Psoas muscle (tissue), 8 donors: ENCODE results near the gene COBL. TPM values are rescaled to one million over a fixed set of nuclear protein-coding genes. Genes with fewer than 3 reads are reported as not detected.

Experiments used
- ATAC-seq, 4 donors: fragments of 200-7000 bp; cut with Tn5 transposase; one replicate each; pipeline ENCODE4 v1.9.1; 2020; ENCODE audit warnings: moderate library complexity in 3 of 4, mild to moderate bottlenecking in 2 of 4
- DNase-seq, 2 donors: peaks; one replicate each; pipeline ENCODE4 v3.0.0-alpha.2; 2020
- H3K27ac ChIP-seq: fragments of 200-600 bp; one replicate; pipeline ENCODE4 v1.8.0; 2022
- H3K27me3 ChIP-seq, 3 donors: fragments of 200-600 bp in 1 of 3; one replicate each; pipeline versions ENCODE4 v1.6.1 to v1.8.0; 2013 to 2022; ENCODE audit warnings: low read length in 2 of 3, mild to moderate bottlenecking in 2 of 3, moderate library complexity in 1 of 3; ENCODE audit not compliant: insufficient read depth in 3 of 3
- H3K36me3 ChIP-seq, 2 donors: fragments of 200-600 bp in 1 of 2; one replicate each; pipeline versions ENCODE4 v1.6.1 to v1.8.0; 2013 to 2022; ENCODE audit warnings: low read depth in 1 of 2, mild to moderate bottlenecking in 1 of 2, moderate library complexity in 1 of 2; ENCODE audit not compliant: insufficient read depth in 1 of 2
- H3K4me1 ChIP-seq: fragments of 200-600 bp; one replicate; pipeline ENCODE4 v1.8.0; 2022
- H3K4me3 ChIP-seq: fragments of 200-600 bp; one replicate; pipeline ENCODE4 v1.8.0; 2022; ENCODE audit warnings: mild to moderate bottlenecking
- H3K9me3 ChIP-seq: fragments of 200-600 bp; one replicate; pipeline ENCODE4 v1.8.0; 2022
- CTCF ChIP-seq: fragments of 200-600 bp; IDR thresholded peaks from one replicate; pipeline ENCODE4 v1.8.0; 2022; ENCODE audit warnings: antibody characterized with exemption
- WGBS, 3 donors: extraction: QIAGEN DNeasy Blood & Tissue Kit; methylation state at CpG; one replicate each; pipeline versions ENCODE4 v1.1.6 to v1.1.7; 2013; 5-methylcytosine and 5-hydroxymethylcytosine counted together
- intact Hi-C, 2 donors: fragments of 100-400 bp; cut with DNase I; formaldehyde crosslinking; loops; one replicate each; pipeline versions ENCODE4 v1.11.0 to v1.14.2; 2022
- polyA plus RNA-seq, 3 donors: library from polyadenylated mRNA; stranded (reverse); fragments of 200-250 nt; gene quantifications; one replicate each; pipeline ENCODE4 v1.2.3, GENCODE V29; 2013
- total RNA-seq, 4 donors: library from RNA; stranded (reverse); fragmentation: NEBNext Ultra II Directional in 2 of 4; extraction: Animal tissue kit (Norgen Biotek cat#: 25700) in 2 of 4; gene quantifications; one replicate each; pipeline versions ENCODE4 v1.2.1 to v1.2.4, GENCODE V29; 2021 to 2023
- donor health status: healthy with polysubstance abuse.
- donor health status: DM: no; HTN: no; CAD: no; lungs with moderate emphysema.
- donor health status: Bipolar disorder and iron deficiency.
- donor health status: healthy.
- donor health status: DM: yes; HTN: yes; CAD: no.
- donor health status: DM: no; HTN: no; CAD: no.
- donor health status: DM: no; HTN: no; CAD: no.
- donor health status: DM: yes; HTN: yes; CAD: no.

Gene COBL
- total and polyA plus RNA-seq, 7 donors, result 57.5 to 139 (median 115) TPM

GRCh38 chr7:51121931-51122425, 194.6 kb downstream of the COBL start:
- TF ChIP-seq CTCF, result no peak
- ATAC-seq (peak in 1 of 4 donors; percentile 21), DNase-seq (no peak)
- no peak overlapping the region for H3K4me3 ChIP-seq
- H3K9me3 ChIP-seq, result no peaks in the 10 kb centered on the region
- intact Hi-C loops, result loop anchor here in 1 of 2 donors (10.0 kb wide), 1 partner anchor 327 kb away; no protein-coding TSS in a partner anchor
- H3K27ac ChIP-seq, result peak overlapping the region; percentile 36
- no peaks in the 10 kb centered on the region for H3K36me3 ChIP-seq
- 34 to 43% (median 40%) methylated on average over 9 of the region's 9 CpGs for WGBS, 3 donors
- H3K27me3 ChIP-seq, result no peaks in the 10 kb centered on the region
- peaks cover 13% of the 10 kb centered on the region for H3K4me1 ChIP-seq

GRCh38 chr7:51121036-51121790, 195.4 kb downstream of the COBL start:
- no peaks in the 10 kb centered on the region for H3K27me3 ChIP-seq
- DNase-seq (no peak), ATAC-seq (no peak)
- H3K4me3 ChIP-seq, result no peak overlapping the region
- H3K4me1 ChIP-seq, result peaks cover 13% of the 10 kb centered on the region
- peak overlapping the region; percentile 36 for H3K27ac ChIP-seq
- WGBS, 3 donors, result 90% methylated on average over 5 of the region's 5 CpGs
- no peak for TF ChIP-seq CTCF
- intact Hi-C loops, result loop anchor here in 1 of 2 donors (10.0 kb wide), 1 partner anchor 326 kb away; no protein-coding TSS in a partner anchor
- no peaks in the 10 kb centered on the region for H3K9me3 ChIP-seq
- no peaks in the 10 kb centered on the region for H3K36me3 ChIP-seq

GRCh38 chr7:51118628-51119027, 198.0 kb downstream of the COBL start:
- no peaks in the 10 kb centered on the region for H3K36me3 ChIP-seq
- DNase-seq (no peak), ATAC-seq (no peak)
- H3K27ac ChIP-seq, result no peak overlapping the region
- no peaks in the 10 kb centered on the region for H3K9me3 ChIP-seq
- H3K27me3 ChIP-seq, result no peaks in the 10 kb centered on the region
- peaks cover 7% of the 10 kb centered on the region for H3K4me1 ChIP-seq
- TF ChIP-seq CTCF, result no peak
- intact Hi-C loops, result no loop called here
- 89 to 90% (median 89%) methylated on average over 4 of the region's 4 CpGs for WGBS, 3 donors
- H3K4me3 ChIP-seq, result no peak overlapping the region

- DNase-seq, result no peak
- TF ChIP-seq CTCF, result no peak
- Histone ChIP-seq H3K27ac (no peak overlapping the region), H3K27me3 (no peaks in the 10 kb centered on the region), H3K4me1 (no peaks in the 10 kb centered on the region), H3K36me3 (no peaks in the 10 kb centered on the region), H3K4me3 (no peak overlapping the region), H3K9me3 (no peaks in the 10 kb centered on the region)
- no peak for ATAC-seq
- intact Hi-C loops, result no loop called here
- 89 to 97% (median 96%) methylated on average over 1 of the region's 1 CpG for WGBS, 3 donors
Observed at GRCh38 chr7:51114501-51114900, 202.1 kb downstream of the COBL start.
